GM12801 (cell line): Measurements from ENCODE around the gene GBGT1.

ENCODE experiments used
- TF ChIP-seq, protein P1 (sequence below): IDR thresholded peaks from one replicate; pipeline ENCODE4 v1.5.1; 2011; ENCODE audit warnings: control low read depth; ENCODE audit not compliant: insufficient read length; ENCODE audit errors: extremely low read depth

The GBGT1 gene

DNA sequence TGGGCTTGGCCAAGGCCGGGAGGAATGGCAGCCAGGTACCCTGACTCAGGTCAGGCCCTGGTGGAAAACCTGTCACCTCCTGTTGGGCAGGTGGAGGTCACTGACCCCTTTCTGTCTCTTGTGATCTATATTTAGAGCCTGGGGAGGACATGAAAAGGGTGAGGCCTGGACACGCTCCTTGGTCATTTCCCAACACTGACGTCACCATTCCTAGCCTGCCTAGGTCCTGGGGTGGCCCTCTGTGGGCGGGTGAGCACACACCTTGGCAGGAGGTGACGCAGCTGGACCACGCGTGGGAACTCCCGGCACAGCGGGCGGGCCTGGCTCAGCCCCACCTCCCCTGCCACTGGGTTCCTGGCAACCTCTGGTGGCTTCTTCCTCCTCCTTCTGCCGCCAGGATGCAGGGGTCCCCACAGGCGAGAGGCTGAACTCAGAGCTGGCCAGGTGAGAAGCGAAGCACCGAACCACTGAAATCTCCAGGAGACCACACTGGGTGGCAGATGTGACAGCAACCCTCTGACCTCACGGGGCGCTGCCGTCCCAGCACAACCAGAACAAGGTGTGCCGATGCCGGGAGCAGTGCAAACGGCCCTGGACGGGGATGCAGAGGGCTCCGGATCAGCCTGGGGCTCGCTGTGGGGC lies 36.3 kb downstream of the GBGT1 start:
- TF ChIP-seq, protein P1, sequence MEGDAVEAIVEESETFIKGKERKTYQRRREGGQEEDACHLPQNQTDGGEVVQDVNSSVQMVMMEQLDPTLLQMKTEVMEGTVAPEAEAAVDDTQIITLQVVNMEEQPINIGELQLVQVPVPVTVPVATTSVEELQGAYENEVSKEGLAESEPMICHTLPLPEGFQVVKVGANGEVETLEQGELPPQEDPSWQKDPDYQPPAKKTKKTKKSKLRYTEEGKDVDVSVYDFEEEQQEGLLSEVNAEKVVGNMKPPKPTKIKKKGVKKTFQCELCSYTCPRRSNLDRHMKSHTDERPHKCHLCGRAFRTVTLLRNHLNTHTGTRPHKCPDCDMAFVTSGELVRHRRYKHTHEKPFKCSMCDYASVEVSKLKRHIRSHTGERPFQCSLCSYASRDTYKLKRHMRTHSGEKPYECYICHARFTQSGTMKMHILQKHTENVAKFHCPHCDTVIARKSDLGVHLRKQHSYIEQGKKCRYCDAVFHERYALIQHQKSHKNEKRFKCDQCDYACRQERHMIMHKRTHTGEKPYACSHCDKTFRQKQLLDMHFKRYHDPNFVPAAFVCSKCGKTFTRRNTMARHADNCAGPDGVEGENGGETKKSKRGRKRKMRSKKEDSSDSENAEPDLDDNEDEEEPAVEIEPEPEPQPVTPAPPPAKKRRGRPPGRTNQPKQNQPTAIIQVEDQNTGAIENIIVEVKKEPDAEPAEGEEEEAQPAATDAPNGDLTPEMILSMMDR: no peak

DNA sequence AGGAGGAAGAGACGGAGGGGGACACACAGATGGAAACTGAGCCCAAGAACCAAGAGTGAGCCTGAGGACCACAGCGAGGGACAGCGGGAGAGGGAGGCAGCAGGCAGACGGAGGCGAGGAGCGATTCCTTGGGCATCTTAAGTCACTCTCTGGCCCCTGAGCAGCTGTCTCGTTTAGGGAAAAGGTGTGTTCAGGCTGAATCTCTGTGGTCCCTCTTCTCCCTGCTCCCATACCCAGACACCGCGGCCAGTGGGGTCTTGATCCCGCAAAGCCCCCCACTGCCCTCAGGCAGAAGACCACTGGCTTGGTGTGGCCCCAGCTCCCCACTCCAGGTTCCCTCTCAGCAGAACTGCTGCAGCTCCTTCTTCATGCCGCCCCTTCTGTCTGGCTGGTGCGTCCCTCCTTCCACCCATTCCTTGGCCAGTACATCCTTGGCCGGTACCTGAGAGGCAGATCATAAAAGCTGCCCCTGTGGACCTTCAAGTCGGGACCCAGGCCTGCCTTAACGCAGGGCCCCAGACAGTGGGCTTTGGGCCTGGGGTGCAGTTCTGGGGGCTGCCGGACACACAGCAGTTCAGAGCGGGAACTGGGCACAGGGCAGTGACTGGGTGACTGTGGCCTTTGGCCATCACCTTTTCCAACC lies 36.9 kb downstream of the GBGT1 start:
- TF ChIP-seq, protein P1: no peak

DNA sequence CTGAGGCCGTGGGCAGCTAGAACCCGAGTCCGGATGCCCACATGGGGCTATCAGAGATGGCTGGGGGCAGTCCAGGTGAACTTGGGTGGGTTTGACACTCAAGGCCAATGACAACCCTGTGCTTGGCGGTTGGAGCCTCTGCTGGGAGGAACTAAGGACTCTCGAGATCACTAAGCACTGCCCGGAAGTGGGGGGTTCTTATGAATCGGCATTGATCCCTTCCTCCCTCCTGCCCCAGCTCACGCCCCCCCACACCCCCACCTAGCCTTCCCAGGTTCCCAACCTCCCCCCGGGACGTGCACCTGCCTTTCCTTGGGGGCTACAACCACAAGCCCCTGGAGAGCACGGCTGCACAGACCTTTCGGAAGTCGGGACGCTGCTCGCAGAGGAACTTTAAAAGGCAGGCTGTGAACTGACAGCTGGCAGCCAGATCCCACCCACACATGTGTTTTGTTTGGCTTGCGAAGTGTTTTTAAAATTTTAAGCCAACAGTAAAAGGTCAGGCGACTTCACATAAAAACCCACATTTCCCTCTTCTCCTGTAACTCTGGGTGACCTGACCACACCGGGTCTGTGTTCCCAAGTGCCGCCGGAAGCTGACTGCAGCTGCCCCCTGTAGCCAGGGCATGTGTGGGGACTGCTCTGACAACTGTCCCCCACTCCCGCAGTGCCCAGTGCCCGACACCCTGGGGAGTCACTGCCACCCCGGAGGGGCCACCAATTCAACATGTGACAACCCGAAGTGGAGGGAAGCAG lies 37.6 kb downstream of the GBGT1 start:
- TF ChIP-seq, protein P1: no peak

DNA sequence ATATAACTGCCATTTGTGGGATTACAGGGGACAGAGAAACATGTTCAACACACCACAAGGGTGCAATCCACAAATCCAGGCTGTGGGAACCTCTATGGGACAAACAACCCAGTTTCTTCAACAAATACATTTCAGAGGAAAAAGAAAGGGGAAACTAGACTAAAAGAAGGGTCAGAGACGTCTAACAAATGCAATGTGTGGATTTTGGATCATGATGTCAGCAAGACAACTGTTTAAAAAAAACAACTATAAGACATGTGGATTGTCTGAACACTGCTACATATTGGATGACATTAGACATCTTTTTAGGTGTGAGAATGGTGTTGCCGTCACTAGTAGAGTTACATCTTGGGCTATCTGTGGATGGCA lies 38.8 kb downstream of the GBGT1 start:
- TF ChIP-seq, protein P1: no peak

DNA sequence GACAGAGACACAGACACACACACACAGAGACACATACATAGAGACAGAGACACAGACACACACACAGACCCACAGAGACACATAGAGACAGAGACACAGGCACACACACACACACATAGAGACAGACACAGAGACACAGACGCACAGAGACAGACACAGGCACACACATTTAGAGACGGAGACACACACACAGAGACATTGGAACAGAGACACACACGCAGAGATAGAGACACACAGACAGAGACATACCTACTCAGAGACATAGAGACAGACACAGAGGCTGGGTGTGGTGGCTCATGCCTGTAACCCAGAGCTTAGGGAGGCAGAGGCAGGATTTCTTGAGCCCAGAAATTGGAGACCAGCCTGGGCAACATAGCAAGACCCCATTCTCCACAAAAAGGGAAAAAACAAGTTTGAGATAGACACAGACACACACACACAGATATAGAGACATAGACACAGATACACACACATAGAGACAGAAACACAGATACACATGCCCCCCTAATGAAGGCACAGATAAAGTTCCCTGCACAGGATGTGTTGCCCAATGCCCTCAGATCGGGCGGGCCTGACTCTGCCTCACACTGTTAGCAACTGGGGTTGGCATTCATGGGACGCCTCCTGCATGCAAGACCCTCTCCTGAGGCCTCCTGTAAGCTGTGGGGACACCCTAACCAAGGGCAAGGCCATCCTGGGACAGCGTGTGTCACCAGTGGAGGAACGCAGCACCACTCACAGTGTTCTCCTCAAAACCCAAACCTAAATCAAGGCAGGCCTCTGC lies 39.4 kb downstream of the GBGT1 start:
- TF ChIP-seq, protein P1: no peak

DNA sequence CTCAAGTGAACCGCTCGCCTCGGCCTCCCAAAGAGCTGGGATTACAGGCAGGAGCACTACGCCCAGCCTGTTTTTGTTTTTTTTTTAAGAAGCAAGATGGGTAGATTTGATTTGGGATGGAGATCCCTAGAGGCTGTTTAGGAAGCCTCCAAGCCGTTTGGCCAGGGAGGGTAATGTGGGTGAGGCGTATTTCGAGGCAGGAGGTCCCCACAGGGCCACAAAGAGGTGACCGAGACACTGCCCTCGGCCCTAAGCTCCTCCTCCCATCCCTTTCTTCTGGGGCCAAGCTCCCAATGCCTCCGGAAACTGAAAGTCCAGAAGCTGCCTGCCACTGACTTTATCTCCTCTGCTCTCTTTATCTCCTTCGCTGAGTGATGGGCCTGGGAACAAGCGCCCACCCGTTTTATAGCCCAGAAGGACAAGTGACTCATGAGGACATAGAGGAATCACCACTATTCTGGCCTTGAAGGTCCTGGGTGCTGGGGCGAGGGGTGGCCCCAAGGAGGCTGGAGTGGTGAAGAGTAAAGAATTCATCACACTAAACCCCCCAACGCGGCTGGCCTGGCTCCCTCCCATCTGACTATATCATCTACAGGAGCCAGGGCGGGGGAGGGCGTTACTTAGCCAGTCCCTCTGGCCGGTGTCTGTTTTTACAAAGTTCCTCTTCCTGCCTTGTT lies 40.6 kb downstream of the GBGT1 start:
- TF ChIP-seq, protein P1: no peak
